Measurements from ENCODE around the gene MAP3K20.
"Not testable (repeated sequence)": the region's sequence is repeated elsewhere in the genome, so short reads cannot be mapped to it uniquely, and the experiment has no call there.

Gene MAP3K20

DNA sequence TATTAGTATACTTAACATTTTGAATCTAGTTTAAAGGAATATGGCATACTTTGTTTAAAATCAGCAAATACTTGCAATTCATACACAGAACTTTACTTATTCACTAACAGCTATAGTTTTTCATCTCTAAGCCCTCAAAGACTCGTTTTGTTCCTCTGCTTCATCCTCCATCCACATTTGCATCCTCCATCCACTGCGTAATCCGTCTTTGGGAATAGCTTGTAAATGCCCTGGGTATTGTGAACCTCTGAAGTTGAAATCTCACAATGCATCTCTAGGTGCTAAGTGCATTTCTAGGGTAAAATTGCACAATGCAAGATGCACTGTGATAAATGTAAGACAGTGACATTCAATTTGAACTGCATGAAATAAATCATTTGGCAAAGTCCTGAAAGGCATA lies 163.2 kb downstream of the MAP3K20 start:
- no peak for DNase-seq

- peak; percentile 36 for DNase-seq
Observed at GRCh38 chr2:173239644-173240043, 164.0 kb downstream of the MAP3K20 start.

DNA sequence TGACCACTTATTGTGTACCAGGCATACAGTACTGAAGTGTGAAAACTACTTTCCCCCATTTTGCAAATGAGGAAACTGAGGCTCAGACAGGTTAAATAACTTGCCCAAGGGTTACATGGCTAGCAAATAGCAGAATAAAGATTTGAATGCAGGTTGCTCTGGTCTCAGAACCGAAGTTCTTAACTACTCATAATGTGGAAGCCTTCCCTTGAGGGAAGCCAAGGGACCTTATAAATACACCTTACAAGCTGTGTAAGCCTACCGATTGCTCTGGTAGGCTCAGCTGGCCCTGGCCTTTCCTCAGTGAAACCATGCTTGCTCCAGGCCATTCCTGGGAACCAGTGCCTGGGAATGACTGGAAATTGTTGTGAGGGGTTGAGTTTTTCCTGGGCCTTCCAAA lies 164.4 kb downstream of the MAP3K20 start:
- DNase-seq: no peak

DNA sequence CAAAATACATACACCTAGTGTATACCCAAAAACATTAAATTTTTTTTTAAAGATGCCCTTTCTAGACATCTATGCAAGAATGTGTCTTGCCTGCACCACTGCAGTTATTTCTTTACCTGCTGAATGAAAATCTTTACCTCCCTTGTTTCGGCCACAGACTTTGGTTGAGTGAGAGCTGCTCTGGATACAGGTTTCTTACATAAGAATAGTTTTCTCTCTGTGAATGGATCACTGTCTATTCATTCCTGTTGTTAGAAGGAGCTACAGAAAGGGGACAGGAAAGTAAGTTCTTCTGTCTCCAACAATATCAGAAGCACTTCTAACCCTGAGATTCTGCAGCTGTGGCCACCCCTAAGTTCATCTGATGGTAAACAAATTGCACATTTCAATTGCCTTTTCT lies 166.0 kb downstream of the MAP3K20 start:
- DNase-seq: no peak

- DNase-seq: no peak
Observed at GRCh38 chr2:173247156-173247555, 171.5 kb downstream of the MAP3K20 start.

- no peak for DNase-seq
Observed at GRCh38 chr2:173248381-173248780, 172.7 kb downstream of the MAP3K20 start.

DNA sequence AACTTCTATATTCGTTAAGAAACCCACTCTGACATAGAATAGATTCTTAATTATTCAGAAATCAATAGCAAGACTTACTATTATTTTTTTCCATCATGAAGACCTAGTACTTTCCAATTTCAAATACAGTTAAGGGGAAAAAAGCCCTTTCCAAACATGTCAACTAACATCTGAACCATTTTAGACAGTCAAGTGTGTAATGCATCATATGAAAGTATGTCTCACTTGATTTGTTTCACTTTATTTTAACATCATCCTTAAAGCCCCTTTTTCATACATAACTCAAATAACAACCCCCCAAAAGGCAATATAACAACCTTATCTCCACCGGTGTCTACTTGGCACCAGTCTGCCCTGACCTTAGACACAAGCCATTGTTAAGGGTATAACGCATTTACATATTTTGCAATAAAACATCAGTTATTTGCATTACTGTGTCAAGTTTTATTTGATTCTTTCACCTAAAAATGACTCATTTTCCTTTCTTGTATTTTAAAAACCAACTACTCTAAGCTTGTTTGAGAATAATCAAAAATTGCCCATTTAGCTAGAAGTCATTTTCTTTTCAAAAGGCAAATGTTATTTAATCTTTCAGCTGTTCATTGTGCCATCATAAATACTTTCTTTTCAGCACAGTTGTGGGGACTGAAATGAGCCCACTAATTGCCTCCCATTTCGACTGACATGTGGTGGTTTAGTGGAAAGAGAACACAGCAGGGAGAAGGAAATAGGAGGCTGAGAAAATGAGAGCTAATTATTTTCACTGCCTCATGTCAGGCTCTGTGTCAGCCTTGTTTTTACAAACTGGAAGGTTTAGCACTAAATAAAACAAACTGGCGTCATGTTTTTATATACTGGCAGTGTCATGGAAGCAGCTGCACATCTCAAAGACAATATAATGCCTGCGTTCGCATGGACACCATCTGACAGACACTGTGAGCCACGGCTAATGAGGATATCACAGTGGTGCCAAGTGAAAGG lies 174.3 kb downstream of the MAP3K20 start:
- no peak for DNase-seq

- DNase-seq: no peak
Observed at GRCh38 chr2:173251225-173251624, 175.6 kb downstream of the MAP3K20 start.

- DNase-seq: no peak
Observed at GRCh38 chr2:173252581-173252980, 176.9 kb downstream of the MAP3K20 start.

GRCh38 chr2:173254659-173255058 lies 179.0 kb downstream of the MAP3K20 start:
- DNase-seq: no peak

- no peak for DNase-seq
Observed at GRCh38 chr2:173258701-173259100, 183.1 kb downstream of the MAP3K20 start.

DNA sequence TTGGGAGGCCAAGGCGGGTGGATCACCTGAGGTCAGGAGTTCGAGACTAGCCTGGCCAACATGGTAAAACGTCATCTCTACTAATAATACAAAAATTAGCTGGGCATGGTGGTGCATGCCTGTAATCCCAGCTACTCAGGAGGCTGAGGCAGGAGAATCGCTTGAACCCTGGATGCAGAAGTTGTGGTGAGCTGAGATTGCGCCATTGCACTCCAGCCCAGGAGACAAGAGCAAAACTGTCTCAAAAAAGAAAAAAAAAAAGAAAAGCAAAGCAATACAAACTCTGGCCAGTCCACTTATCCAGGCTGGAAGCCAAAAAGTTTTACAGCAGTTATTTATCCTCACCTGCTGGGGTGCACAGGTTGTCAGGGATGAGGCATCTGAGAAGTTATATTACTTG lies 186.7 kb downstream of the MAP3K20 start:
- DNase-seq: not testable (repeated sequence)

- no peak for DNase-seq
Observed at GRCh38 chr2:173264151-173264550, 188.5 kb downstream of the MAP3K20 start.

DNA sequence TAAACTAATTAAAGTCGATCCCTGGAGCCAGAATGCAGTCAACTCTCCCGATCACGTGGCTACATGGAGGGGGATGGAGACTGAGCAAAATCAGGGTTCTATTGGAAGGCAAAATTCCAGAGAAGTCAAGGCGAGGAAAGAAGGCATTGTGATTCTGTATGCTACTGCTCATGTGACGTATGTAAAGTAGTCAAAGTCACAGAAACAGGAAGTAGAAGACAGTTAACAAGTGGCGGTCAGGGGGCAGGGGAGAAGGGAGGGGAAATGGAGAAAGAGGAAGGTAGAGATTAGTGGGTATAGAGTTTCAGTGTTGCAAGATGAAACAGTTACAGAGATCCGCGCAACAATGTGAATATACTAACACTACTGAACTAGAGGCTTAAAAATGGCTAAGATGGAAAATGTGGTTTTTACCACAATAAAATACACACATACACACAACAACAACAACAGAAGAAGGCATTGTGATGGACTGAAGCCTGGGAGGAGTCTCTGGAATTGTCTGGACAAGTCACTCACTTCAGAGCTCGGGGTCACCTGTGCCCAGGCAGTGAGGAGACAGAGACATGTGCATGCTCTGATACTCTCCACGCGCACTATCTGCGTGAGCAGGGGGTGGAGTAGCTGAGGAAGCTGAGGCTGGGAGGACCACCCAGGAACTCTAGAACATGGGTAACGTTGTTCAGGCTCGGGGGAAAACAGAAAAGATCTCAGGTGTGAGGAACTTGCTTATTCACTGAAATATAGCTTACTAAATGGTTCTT lies 189.1 kb downstream of the MAP3K20 start:
- peak; percentile 12 for DNase-seq

DNA sequence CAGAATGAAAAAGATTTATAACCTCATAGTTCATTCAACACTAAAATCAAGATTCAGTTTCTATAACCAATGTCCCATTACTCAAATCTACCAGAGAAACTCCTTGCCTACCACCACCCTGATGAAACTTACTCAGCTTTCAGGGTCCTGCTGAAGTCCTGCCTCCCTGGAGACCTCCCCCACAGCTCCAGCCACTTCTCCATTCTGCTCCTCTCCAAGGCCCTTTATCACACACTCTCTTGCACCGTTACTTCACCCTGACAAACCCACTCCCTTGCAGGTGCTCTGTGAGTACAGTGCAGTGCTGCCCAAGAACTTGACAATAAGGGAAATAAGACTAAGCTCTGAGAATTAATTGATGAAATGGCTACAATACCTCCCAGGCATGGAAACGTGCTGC lies 195.5 kb downstream of the MAP3K20 start:
- DNase-seq: no peak

GRCh38 chr2:173271825-173272224 lies 196.2 kb downstream of the MAP3K20 start:
- DNase-seq: no peak

DNA sequence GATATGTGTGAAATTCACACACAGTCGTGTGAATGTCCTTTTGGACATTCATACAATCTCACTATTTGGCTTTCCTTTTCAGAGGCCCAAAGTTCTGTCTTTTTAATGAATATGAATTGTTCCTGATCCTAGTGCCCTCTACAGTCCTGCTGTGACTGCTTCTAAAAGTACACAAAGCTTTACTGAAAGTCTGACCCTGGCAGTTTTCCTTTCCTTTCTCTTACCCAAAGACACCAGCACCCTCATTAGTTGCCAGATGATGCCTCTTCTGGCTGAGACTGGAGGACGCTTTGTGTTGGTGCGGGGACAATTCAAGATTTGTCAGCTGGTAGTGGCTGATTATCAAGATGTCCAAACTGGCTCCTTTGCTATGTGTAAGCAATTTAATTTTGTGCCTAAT lies 197.2 kb downstream of the MAP3K20 start:
- no peak for DNase-seq

DNA sequence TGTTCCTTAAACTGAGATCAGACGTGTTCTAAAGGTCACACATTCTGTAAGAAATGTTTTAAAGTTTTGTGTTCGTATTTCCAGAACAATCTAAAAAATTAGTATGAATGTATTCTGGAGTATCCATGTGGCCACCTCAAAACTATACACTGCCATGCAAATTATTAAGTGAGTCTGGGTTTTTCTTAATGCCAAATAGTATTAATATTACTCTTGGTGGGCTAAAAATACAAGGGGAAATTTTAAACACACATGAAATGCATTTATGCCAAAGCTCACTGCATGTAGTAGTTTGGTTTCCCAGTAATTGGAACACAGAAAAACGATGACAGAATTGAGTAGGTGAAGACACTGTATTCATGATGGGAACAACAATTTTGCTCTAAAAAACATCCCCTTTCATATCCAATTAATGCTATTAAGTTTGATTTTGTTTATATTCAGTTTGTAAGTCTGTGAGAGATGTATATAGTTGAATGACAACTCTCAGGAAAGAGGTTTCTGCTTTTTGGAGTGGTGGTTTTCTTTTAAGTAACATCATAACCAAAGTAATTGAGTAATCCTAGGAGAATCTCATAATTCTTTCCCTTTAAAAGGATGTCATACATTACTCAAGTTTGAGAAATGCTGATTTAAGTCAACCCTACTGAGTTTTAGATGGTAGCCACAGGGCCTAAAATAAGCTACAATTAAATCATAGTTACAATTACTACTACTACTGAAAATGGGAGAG lies 203.3 kb downstream of the MAP3K20 start:
- DNase-seq: no peak

- DNase-seq: no peak
Observed at GRCh38 chr2:173279527-173279868, 203.9 kb downstream of the MAP3K20 start.

DNA sequence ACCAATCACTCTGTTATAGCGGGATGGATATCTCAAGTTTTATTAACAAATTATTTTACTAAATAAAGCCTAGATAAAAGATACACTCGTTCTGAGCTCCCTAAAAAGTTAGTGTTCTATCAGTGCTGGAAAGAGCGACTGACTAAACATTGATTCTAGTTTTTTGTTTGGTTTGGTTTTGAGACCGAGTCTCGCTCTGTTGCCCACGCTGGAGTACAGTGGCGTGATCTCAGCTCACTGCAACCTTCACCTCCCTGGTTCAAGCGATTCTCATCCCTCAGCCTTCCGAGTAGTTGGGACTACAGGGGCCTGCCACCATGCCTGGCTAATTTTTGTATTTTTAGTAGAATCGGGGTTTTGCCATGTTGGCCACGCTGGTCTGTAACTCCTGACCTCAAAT lies 205.2 kb downstream of the MAP3K20 start:
- no peak for DNase-seq

- DNase-seq: not testable (repeated sequence)
Observed at GRCh38 chr2:173281898-173282297, 206.3 kb downstream of the MAP3K20 start.

DNA sequence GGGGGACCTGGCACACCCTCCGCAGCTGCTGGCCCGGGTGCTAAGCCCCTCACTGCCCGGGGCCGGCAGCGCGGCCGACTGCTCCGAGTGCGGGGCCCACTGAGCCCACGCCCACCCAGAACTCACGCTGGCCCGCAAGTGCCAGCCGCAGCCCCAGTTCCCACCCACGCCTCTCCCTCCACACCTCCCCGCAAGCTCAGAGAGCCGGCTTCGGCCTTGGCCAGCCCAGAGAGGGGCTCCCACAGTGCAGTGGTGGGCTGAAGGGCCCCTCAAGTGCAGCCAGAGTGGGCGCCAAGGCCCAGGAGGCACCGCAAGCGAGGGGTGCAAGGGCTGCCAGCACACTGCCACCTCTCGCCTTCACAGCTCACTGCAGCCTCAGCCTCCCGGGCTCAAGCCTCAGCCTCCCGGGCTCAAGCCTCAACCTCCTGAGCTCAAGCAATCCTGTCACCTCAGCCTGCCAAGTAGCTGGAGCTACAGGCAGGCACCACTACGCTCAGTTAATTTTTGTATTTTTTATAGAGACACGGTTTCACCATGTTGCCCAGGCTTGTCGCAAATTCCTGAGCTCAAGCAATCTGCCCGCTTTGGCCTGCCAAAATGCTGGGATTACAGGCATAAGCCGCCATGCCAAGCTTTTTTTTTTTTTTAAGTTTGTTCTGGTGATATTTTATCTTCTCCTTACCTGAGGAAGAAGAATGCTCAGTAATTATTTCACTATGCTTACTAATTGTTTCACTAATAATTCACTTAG lies 207.3 kb downstream of the MAP3K20 start:
- no peak for DNase-seq
